Umbilical cord (tissue), 2 donors: Measurements from ENCODE around the gene SNX17. TPM values are rescaled to one million over a fixed set of nuclear protein-coding genes. Genes with fewer than 3 reads are reported as not detected.
A peak's percentile ranks its signal among the peaks of the same experiment; 100 is the strongest.

Source experiments
- DNase-seq: peaks from one replicate; pipeline ENCODE4 v3.0.0-alpha.2; 2015; ENCODE audit warnings: low spot score
- total RNA-seq: library from RNA; depleted of rRNA; stranded (reverse); fragments of >200 nt; gene quantifications from one replicate; pipeline ENCODE4 v1.2.3, GENCODE V29; 2014; ENCODE audit warnings: low replicate concordance; ENCODE audit not compliant: insufficient read depth

SNX17 gene
- total RNA-seq, 1 donor from 2014 or later: 98.0 TPM

DNA sequence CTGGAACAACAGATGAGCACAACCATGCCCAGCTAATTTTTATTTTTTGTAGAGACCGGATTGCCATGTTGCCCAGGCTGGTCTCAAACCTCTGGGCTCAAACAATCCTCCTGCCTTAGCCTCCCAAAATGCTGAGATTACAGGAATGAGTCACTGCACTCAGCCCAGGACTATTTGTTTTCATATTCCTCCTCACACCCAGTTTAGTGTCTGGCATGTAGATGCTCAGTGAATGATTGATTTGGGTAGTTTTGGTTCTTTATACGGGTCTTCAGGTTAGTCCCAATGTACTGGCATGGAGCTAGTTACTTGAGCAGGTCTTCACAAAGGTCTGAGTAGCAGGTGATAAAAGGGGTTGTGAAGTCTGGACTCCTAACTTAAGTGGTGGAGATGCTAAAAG lies 6.5 kb upstream of the SNX17 start:
- no peak for DNase-seq

DNA sequence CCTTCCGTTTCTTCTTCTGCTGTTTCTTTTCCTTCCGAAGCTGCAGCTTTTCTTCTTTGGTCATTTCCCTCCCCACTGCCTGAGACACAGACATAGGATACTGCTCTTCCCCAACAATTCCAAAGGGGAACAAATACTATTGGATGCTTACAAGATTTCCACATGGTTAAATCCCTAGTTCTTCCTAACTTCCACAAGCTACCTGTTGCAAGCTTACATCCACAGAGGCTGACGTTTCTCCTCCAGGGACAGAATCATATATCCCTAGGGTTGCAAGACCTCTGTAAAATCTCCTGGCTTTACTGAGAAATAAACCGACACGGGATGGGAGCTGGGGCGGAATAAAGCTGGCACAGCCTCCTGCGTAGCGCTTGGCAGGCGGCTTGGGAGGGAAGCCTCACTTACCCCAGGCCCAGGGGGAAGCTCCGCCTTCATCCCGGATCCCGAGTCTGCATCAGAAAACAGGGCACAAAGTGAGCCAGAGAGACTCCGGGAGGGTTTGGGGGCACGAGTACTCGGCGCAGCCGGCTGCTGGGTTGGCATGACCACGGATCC lies 868 bp upstream of the SNX17 start:
- peak; percentile 73 for DNase-seq

DNA sequence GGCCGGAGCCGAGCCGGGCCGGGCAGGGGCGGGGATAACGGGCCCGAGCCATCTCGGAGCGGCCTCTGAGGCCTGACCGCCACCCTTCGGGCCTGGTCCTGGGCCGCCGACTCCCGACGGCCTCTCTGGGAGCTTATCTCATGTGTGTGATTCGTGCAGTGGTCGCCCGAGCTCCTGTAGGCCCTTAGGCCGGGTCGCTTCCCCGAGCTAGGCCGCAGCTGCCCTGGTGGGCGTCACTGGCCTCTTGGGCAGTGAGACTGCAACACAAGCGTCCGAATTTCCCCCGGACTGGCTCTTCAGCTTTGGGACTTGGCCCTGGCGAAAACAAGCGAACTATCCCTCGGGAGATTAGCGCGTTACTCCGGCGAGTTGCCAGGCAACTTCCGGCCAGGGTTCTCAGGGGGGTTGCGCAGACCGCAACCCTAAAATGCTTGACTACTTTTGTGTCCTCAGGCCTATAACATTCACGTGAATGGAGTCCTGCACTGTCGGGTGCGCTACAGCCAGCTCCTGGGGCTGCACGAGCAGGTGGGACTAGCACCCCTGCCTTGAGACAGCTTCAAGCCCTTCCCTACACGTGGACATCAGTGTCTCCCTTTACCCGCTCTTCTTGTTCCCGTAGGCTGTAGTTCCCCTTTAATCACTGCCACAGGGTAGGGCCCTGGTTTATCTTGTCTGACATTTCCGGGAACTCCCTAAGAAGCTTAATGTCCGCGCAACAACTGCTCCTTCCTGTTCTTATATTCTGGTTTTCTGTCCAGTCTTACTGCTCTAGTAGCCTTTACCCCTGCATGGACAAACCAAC lies 602 bp downstream of the SNX17 start:
- DNase-seq: peak; percentile 70

DNA sequence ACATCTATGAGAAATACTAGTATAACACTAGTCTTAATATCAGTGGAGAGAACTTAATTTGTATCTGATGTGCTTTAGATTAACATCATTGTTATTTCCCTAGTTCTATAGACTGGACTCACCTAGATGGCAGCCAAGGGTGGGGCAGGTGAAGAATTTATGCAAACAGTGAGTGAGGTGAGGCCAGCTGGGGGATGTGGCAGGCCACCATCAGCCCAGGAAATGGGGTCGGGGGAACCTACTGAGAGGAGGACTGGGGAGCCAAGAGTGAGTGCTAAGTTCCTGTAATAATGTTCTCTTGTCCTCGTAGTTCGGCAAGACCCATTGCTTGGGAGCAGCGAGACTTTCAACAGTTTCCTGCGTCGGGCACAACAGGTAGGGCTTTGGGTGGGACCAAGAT lies 2.5 kb downstream of the SNX17 start:
- DNase-seq: no peak

DNA sequence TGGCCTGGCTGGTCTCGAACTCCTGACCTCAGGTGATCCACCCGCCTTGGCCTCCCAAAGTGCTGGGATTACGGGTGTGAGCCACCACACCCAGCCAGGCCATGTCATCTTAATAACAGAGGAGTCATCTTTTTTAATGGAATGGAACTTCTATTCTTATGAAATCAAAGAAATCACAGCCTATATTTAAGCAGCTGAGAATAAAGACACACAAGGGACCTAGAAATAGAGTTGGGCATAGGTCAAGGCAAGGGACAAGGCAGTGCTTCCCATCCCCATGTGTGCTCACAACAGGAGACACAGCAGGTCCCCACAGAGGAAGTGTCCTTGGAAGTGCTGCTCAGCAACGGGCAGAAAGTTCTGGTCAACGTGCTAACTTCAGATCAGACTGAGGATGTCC lies 3.2 kb downstream of the SNX17 start:
- DNase-seq: no peak

DNA sequence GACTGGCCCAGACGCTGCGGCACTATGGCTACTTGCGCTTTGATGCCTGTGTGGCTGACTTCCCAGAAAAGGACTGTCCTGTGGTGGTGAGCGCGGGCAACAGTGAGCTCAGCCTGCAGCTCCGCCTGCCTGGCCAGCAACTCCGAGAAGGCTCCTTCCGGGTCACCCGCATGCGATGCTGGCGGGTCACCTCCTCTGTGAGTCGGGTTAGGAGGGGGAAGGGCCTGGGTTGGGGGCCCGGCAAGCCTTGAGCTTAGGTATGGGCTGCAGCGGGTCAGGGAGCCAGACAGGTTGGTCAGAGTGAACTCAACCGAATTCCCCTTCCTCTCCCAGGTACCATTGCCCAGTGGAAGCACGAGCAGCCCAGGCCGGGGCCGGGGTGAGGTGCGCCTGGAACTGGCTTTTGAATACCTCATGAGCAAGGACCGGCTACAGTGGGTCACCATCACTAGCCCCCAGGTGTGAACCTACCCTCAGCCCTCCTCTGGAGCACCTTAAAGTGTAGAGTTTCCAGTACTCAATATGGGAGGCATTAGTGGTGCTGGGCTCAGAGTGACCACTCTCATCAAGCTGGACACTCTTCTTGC lies 5.2 kb downstream of the SNX17 start:
- DNase-seq: no peak

DNA sequence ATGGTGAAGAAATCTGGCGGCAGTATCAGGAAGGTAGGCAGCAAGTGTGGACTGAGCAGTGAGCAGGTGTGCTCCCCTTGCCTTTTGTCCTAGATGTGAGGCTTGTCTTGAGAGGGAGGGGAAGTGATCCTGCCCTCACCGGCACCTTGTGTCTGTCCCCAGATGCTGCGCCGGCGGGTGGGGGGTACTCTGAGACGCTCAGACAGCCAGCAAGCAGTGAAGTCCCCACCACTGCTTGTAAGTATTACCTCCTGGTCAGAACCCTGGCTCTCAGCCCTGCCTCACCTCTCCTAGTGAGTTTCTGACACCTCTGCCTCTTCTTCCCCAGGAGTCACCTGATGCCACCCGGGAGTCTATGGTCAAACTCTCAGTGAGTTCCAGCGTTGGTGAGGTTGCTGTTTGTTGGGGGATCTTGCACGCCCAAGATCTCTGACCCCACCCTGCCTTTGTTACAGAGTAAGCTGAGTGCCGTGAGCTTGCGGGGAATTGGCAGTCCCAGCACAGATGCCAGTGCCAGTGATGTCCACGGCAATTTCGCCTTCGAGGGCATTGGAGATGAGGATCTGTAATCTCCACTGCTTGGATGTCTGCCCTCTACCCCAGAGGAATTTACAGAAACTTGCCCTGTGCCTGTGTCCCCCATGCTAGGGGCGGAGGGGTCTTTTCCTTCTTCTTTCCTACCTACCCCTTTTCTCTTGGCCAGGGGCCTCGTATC lies 5.9 kb downstream of the SNX17 start:
- no peak for DNase-seq

DNA sequence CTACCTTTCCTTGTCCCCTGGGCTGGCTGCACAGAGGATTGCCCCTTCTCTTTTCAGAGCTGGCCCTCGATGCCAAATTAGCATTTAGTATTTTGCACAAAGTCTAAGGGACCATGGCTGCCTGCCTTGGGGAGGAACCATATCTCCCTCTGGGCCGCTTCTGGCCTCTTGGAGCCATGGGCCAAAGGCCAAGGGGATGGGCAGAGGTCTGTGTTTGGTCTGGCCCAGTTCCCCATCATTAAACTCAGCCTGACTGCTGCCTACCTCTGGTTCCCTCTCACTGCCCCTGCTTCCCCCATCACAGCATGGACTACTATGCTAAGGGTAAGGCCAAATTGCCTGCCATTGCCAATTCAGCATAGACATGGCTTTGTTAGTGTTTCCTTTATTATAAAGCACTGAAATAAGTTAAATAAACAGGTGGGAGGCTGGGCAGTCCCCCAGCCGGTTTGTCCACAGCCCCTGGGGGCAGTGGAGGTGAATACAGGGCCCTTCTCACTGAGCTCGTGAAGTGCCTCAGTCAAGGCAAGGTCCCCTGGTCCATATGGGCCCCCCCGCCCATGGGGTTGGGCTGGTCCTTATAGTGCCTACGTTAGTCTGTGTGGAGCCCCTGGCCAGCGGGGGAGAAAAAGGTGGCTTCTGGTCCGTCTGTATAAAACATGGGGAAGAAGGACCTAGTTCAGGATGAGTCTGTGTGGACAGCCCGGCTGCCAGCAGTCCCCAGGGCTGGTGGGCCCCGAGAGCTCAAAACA lies 6.6 kb downstream of the SNX17 start:
- DNase-seq: no peak

DNA sequence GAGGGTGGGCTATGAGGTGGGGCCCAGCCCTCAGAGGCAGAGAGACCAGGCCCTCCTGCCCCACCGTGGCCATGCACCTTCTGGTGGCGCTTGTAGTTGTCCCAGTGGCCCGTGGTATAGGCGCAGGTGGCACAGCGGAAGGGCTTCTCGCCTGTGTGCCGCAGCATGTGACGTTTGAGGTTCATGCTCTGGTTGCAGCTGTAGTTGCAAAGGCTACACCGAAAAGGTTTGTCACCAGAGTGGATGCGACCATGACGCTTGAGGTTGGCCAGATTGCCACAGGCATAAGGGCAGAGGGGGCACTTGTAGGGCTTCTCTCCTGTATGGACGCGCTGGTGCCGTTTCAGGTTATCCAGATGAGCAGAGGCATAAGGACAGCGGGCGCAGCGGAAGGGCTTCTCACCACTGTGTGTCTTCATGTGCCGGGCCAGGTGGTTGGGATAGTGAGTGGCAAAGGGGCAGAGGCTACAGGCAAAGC lies 7.2 kb downstream of the SNX17 start:
- no peak for DNase-seq

DNA sequence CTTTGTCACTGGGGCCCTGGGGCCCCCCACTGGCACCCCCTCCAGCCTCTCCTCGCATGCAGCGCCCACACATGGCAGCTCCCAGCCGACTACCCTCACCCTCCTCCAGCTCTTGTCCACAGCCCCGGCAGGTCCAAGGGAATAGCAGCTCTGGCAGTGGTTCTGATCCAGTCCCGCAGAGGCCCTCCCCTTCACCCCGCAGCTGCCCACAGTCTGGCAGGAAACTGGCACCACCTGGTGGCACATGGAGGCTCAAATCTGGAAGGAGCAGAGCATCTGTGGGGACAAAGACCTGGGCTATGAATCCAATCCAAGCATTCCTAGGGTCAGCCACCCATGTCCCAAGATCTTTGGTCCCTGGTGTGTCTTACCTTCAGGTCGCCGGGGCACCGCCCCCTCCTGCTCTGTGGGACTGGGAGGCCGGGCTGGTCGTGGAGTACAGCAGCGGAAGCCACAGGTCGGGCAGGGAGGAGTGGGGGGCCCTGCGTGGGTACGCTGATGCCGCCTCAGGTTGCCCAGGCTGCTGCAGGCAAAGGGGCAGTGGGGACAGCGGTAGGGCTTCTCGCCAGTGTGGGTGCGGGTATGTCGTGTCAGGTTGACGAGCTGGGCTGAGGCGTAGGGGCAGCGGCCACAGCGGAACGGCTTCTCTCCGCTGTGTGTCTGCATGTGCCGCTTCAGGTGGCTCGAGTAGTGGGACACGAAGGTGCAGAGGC lies 7.8 kb downstream of the SNX17 start:
- DNase-seq: no peak

DNA sequence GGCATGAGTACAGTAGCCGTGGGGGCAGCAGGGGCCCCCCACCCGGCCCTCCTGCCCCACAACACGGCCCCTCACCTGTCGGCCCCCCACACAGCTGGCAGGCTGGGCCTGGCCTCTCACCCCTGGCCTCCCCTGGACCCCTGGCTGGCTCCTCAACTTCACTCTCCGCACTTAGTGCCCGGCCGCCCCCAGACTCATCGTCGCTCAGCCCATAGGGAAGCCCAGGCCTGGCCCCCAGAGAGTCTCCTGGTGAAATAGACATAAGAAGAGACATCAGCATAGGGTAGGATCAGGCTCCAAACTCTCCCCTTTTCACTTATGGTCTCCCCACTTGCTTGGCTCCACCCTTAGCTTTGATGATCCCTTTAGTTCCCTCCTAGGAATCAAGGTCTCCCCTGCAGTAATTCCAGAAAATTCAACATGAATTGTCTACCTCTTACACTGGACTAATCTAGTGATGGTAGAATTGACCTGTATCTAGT lies 8.4 kb downstream of the SNX17 start:
- no peak for DNase-seq

DNA sequence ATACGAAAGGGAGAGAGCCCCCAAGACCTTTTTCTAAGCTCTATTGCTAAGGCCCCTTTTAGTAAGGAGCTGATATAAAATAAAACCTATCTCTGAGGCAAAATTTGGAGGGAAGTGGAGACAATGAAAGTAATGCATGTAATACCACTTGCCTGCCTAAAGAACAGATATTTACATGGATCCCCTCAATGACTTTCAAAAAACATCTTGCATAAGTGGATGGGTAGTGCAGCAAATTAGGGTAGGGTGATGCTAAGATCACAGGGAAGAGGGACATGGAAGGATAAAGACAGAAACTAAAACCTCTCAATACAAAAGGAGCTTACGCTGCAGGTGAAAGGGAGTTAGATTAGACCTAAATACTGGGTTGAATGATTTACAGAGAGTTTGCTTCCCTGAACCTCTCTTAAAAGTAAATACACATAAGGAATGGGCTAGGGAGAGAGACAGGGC lies 9.0 kb downstream of the SNX17 start:
- no peak for DNase-seq

DNA sequence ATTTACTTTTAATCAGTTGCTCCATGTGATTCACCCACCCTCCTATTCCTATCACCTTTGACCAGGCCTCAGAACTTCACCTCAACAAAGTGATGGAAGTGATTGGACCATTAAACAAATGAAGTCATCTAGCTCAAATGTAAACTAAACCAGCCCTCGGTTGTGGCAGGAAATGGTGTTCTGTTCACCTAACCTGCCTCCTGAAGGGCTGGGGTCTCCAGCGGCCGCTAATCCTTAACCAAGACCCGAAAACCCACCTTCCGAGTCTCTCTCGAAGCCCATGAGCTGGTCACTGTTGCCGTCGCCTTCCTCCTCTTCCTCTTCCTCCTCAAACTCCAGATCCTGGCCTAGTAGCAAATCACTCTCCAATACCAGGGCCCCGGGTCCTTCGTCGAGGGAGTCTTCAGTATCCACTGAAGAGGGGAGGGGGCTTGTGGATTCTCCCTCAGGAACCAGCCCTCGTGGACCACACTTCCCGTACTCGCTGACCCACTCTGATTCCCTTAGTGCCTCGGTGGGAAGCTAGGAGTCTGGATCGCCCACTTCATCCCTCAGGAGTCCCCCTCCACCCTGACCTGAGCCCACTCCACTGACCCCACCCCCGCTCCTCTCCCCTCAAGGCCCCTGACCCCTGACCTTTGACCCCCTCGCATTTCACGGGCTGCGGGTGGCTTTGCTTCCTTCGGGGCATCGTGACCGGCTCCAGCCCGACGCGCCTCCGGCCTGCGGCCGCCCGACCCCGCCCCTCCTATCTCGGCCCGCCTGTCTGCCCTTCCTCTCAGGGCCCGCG lies 9.6 kb downstream of the SNX17 start:
- no peak for DNase-seq

DNA sequence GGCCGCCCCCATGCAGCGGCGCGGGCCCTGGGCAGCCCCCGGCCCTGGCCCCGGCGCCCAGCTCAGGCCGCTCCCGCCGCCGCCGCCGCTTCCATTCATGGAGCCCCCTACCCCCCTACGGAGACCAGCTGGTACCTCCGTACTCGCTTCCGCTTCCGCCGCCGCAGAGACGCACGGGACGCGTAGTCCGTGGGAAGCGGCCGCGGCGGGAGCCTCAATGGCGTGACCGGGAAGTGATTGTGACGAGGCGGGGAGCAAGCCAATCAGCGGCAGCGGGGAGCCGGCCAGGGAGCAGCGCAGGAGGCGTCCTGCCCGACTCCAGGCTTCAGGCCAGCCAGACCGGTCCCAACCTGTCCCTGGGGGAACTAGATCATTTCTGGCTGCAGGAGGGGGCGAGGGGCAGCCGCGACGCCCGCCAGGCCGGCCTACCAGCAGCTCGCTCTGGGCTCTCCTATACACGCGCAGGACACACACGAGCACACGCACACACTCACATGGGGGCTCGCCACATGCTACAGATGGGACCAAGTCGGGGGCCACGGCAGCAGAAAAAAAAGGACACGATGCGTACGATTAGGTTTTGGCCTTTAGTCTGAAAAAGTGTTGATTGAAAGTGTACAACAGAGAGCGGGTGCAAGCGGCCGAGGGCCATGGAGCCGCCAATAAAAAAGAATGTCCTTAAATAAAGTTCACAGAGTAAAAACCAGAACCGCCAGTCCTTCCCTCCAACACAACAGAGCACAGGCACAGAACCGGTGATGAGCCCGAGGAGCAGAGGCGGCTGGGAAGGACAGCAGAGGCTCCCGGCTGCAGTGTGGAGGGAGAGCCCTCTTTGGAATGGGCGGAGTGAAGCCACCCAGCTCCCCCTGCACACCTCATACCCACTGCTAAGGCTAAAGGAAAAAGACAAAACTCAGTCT lies 10.5 kb downstream of the SNX17 start, which contains the start of gene ZNF513:
TSS of gene ZNF513 (minus strand) at position 109 of the 920 bp plus-strand sequence. CDS start 208 bp downstream, outside the sequence.
- DNase-seq: peak; percentile 98

DNA sequence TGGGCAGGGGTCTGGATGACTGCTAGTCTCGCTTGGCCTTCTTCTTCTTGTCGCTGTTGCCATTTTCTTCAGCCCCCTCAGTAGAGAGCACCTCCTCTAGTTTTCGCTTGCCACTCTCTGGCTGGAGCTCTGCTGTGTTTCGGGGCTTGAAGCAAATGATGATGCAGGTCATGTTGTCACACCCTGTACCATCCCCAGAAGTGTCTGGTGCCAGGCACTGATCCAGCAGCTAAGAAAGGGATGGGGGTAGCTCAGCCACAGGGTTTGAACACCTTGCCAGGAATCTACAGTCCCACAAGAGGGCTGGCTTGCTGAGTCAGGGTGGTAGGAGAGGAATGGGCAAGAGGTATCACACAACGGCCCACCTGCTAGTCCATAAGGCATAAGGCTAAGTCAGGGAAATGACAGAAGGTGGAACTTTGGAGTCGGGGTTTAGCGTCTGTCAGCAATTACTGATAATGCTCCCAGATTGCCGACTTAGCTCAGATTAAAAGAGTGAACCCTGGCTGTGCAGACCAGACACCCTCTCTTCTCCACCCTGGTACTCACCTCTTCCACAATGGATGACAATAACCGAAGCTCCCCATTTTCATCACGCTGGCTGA lies 11.3 kb downstream of the SNX17 start:
- no peak for DNase-seq

DNA sequence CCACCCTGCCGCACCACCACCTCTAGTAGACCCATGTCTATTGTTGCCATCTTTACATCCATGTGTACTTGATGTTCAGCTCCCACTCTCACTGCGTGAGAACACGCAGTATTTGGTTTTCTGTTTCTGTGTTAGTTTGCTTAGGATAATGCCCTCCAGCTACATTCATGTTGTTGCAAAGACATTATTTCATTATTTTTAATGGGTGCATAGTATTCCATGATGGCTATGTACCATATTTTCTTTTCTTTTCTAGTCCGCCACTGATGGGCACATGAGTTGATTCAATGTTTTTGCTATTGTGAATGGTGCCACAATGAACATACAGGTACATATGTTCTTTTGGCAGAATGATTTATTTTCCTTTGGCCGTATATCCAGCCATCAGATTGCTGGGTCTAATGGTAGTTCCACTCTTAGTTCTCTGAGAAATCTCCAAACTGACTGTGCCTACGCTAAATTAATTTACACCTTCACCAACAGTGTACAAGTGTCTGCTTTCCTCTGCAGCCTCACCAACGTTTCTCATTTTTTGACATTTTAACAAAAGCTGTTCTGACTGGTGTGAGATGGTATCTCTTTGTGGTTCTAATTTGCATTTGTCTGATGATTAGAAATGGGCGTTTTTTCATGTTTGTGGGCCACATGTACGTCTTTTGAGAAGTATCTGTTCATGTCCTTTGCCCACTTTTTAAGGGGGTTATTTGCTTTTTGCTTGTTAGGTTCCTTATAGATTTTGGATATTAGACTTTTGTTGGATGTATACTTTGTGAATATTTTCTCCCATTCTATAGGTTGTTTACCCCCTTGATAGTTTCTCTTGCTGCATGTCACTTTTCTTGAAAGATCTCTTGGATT lies 20.6 kb downstream of the SNX17 start:
- no peak for DNase-seq

DNA sequence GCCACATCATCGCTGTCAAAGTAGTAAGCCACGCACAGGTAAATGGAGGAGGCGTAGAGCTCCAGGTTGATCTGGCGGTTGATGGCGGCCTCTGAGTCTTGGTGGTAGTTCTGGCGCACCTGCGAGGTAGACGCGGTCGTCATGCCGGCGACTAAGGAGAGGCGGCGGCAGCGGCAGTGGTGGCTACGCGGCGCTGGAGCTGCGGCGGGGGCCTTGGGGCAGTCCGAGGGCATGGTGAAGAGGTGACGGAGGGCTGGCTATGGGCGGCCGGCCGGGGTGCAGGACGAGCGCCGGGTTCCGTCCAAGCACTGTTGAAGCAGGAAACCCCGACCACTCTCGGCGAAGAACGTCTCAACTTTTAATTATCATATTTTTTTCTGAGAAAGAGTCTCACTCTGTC lies 22.8 kb downstream of the SNX17 start:
- DNase-seq: no peak
